Hepatocyte (in vitro differentiated cells): Measurements from ENCODE around the gene KCNIP2. TPM values are rescaled to one million over a fixed set of nuclear protein-coding genes. Genes with fewer than 3 reads are reported as not detected.
A peak's percentile ranks its signal among the peaks of the same experiment; 100 is the strongest.

Experiments
- DNase-seq: peaks from one replicate; pipeline ENCODE4 v3.0.0-alpha.2; 2016; ENCODE audit warnings: low spot score
- H2AFZ ChIP-seq: fragments of 200-600 bp; sonication (generic); 2 replicates; pipeline ENCODE4 v1.6.0; 2016; ENCODE audit warnings: antibody characterized with exemption, mild to moderate bottlenecking
- H3K27ac ChIP-seq: fragments of 200-600 bp; sonication (generic); 2 replicates; pipeline ENCODE4 v1.5.1; 2016; ENCODE audit warnings: mild to moderate bottlenecking
- H3K27me3 ChIP-seq: fragments of 200-600 bp; sonication (generic); 2 replicates; pipeline ENCODE4 v1.6.1; 2016
- H3K36me3 ChIP-seq: fragments of 200-600 bp; sonication (generic); replicated peaks from 2 replicates; pipeline ENCODE4 v1.5.1; 2016; ENCODE audit warnings: low read depth; ENCODE audit not compliant: insufficient read depth
- H3K4me1 ChIP-seq: fragments of 200-600 bp; sonication (generic); 2 replicates; pipeline ENCODE4 v1.5.1; 2016; ENCODE audit warnings: mild to moderate bottlenecking, moderate library complexity; ENCODE audit not compliant: insufficient read depth
- H3K4me2 ChIP-seq: fragments of 200-600 bp; sonication (generic); 2 replicates; pipeline ENCODE4 v1.6.0; 2016
- H3K4me3 ChIP-seq: fragments of 200-600 bp; sonication (generic); 2 replicates; pipeline ENCODE4 v1.5.1; 2016; ENCODE audit warnings: mild to moderate bottlenecking
- H3K79me2 ChIP-seq: fragments of 200-600 bp; sonication (generic); 2 replicates; pipeline ENCODE4 v1.6.0; 2017; ENCODE audit warnings: mild to moderate bottlenecking
- H3K9me2 ChIP-seq: fragments of 200-600 bp; sonication (generic); replicated peaks from 2 replicates; pipeline ENCODE4 v1.6.0; 2017; ENCODE audit warnings: mild to moderate bottlenecking; ENCODE audit not compliant: insufficient read depth
- H3K9me3 ChIP-seq: fragments of 200-600 bp; sonication (generic); 2 replicates; pipeline ENCODE4 v1.5.1; 2016; ENCODE audit warnings: low read depth, mild to moderate bottlenecking
- H4K20me1 ChIP-seq: fragments of 200-600 bp; sonication (generic); 2 replicates; pipeline ENCODE4 v1.6.0; 2016; ENCODE audit warnings: mild to moderate bottlenecking; ENCODE audit not compliant: insufficient read depth, poor library complexity, severe bottlenecking
- EZH2 ChIP-seq: fragments of 200-600 bp; sonication (generic); IDR thresholded peaks from 2 replicates; pipeline ENCODE4 v1.6.1; 2016; ENCODE audit warnings: antibody characterized with exemption, mild to moderate bottlenecking, borderline replicate concordance
- EZH2phosphoT487 ChIP-seq: fragments of 200-600 bp; sonication (generic); IDR thresholded peaks from one replicate; pipeline ENCODE4 v1.6.1; 2018; ENCODE audit warnings: antibody characterized with exemption, mild to moderate bottlenecking, low read depth, moderate library complexity; ENCODE audit not compliant: unreplicated experiment, severe bottlenecking
- WGBS: methylation state at CpG from one replicate; pipeline ENCODE4 v1.1.6; 2016; ENCODE audit warnings: low lambda C conversion rate; ENCODE audit errors: missing lambda C conversion rate; 5-methylcytosine and 5-hydroxymethylcytosine counted together
- polyA plus RNA-seq: library from polyadenylated mRNA; unstranded; fragments of >200 nt; fragmentation: Nextera tagmentation; extraction: Ambion mirVana; gene quantifications from 2 replicates; pipeline ENCODE4 v1.2.1, GENCODE V29; 2016
- total RNA-seq: library from RNA; depleted of rRNA; stranded (reverse); fragments of >200 nt; gene quantifications from 2 replicates; pipeline ENCODE4 v1.2.3, GENCODE V29; 2014
- TF ChIP-seq, protein P1 (sequence below): fragments of 200-600 bp; sonication (generic); IDR thresholded peaks from 2 replicates; pipeline ENCODE4 v1.5.1; 2016; ENCODE audit warnings: antibody characterized with exemption, mild to moderate bottlenecking; ENCODE audit not compliant: poor library complexity

KCNIP2 gene
- total and polyA plus RNA-seq, 2 experiments from 2014 or later = 0.87 to 1.0 TPM

- Histone ChIP-seq H3K4me2 (peak overlapping the region; percentile 90), H3K36me3 (no peaks in the 10 kb centered on the region)
- WGBS = 95% methylated on average over 1 of the region's 1 CpG
These were observed 4.6 kb downstream of the KCNIP2 start for GRCh38 chr10:101839002-101839401.

DNA sequence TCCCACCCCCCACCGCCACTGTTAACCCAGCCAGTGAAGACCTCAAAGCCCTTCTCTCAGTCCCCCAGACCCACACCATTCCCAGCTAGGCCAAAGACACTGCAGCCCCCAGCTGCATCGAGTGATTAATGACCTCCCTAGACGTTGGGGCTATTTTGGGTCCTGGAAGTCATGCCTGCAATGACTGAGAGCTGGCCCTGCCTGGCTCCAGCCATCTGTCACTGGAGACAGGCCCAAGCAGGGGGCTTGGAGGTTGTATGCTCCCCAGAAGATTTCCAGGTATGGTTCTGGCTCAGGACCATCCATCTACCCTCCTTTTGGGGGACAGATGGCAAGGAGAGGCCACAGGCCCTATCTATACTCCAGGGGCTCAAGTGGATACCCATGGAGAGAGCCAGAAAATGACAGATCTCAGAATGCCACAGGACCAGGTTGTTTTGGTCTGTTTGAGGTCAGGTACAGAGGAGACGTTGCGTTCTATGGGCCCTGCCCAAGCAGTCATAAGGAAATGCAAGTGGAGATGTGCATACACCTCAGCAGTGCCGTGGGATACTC is 5.1 kb downstream of the KCNIP2 start:
- Histone ChIP-seq H3K79me2 (no peaks in the 10 kb centered on the region), H3K9me3 (no peaks in the 10 kb centered on the region), H2AFZ (no peak overlapping the region), H3K4me3 (no peak overlapping the region), H4K20me1 (peaks cover 24% of the 10 kb centered on the region), H3K36me3 (no peaks in the 10 kb centered on the region), H3K9me2 (no peaks in the 10 kb centered on the region), H3K4me1 (peaks cover 18% of the 10 kb centered on the region), H3K27me3 (no peaks in the 10 kb centered on the region), H3K27ac (no peak overlapping the region), H3K4me2 (no peak overlapping the region)
- 84% methylated on average over 6 of the region's 6 CpGs for WGBS
- DNase-seq = no peak
- no peak for TF ChIP-seq EZH2phosphoT487
- TF ChIP-seq EZH2 = no peak
- TF ChIP-seq, protein P1, sequence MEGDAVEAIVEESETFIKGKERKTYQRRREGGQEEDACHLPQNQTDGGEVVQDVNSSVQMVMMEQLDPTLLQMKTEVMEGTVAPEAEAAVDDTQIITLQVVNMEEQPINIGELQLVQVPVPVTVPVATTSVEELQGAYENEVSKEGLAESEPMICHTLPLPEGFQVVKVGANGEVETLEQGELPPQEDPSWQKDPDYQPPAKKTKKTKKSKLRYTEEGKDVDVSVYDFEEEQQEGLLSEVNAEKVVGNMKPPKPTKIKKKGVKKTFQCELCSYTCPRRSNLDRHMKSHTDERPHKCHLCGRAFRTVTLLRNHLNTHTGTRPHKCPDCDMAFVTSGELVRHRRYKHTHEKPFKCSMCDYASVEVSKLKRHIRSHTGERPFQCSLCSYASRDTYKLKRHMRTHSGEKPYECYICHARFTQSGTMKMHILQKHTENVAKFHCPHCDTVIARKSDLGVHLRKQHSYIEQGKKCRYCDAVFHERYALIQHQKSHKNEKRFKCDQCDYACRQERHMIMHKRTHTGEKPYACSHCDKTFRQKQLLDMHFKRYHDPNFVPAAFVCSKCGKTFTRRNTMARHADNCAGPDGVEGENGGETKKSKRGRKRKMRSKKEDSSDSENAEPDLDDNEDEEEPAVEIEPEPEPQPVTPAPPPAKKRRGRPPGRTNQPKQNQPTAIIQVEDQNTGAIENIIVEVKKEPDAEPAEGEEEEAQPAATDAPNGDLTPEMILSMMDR = no peak

More at GRCh38 chr10:101839002-101839401, 4.6 kb downstream of the KCNIP2 start:
- Histone ChIP-seq H3K9me2 (no peaks in the 10 kb centered on the region), H3K27ac (no peak overlapping the region), H3K27me3 (peaks cover under 1% of the 10 kb centered on the region), H3K4me1 (peaks cover 18% of the 10 kb centered on the region), H4K20me1 (peaks cover 24% of the 10 kb centered on the region), H3K4me3 (no peak overlapping the region), H3K9me3 (no peaks in the 10 kb centered on the region), H3K79me2 (no peaks in the 10 kb centered on the region), H2AFZ (no peak overlapping the region)
- TF ChIP-seq EZH2phosphoT487 = no peak
- TF ChIP-seq, protein P1 = no peak
- TF ChIP-seq EZH2 = no peak
- DNase-seq = no peak

DNA sequence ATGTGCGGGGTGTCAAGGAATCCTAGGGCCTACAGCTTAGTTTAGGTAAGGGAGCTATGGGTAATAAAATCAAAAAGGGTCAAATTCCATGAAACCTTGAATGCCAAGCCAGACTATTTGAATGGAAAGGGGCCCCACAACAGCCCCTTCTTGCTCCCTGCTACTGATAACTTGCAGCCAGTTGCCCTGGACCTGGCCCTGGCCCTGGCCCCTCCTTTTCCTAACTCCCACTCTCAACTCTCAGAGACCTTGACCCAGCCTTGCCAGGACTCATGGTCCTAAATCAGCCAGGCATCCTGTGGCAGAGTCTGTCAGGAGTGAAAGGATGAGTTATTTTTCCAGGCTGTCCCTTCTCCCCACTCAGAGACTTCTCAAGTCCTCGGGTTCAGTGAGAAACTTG is 5.9 kb downstream of the KCNIP2 start:
- no peak overlapping the region for H3K4me3 ChIP-seq
- peaks cover 22% of the 10 kb centered on the region for H4K20me1 ChIP-seq
- no peaks in the 10 kb centered on the region for H3K36me3 ChIP-seq
- H3K9me3 ChIP-seq = no peaks in the 10 kb centered on the region
- no peak overlapping the region for H3K27ac ChIP-seq
- H3K27me3 ChIP-seq = no peaks in the 10 kb centered on the region
- 93% methylated on average over 2 of the region's 2 CpGs for WGBS
- no peak for DNase-seq
- no peak overlapping the region for H2AFZ ChIP-seq
- no peaks in the 10 kb centered on the region for H3K79me2 ChIP-seq
- H3K4me2 ChIP-seq = peak overlapping the region; percentile 9
- no peaks in the 10 kb centered on the region for H3K9me2 ChIP-seq
- peaks cover 18% of the 10 kb centered on the region for H3K4me1 ChIP-seq
- TF ChIP-seq, protein P1 = no peak
- no peak for TF ChIP-seq EZH2
- no peak for TF ChIP-seq EZH2phosphoT487

DNA sequence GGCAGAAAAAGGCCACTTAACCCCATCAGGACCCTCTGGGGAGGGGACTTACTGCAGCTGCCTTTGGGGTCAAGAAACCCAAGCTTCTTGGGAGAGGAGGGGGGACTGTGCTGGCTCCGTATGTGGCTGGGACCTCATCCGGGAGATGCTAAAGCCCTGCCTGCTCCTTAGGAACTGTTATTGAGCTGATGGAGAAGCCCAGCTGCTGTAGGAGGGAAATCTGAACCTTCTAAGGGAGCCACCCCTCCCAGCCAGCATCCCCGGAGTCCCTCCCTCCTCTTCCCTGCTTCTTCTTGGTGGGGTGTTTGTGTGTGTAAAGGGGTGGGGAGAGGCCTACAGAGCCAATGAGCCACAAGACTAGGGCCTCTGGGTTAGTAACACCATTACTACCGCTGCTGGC is 8.2 kb downstream of the KCNIP2 start:
- no peaks in the 10 kb centered on the region for H3K9me2 ChIP-seq
- WGBS = 92% methylated on average over 4 of the region's 4 CpGs
- no peaks in the 10 kb centered on the region for H3K9me3 ChIP-seq
- no peaks in the 10 kb centered on the region for H3K36me3 ChIP-seq
- H3K27me3 ChIP-seq = no peaks in the 10 kb centered on the region
- peaks cover 3% of the 10 kb centered on the region for H4K20me1 ChIP-seq
- no peak overlapping the region for H2AFZ ChIP-seq
- H3K79me2 ChIP-seq = no peaks in the 10 kb centered on the region
- no peak overlapping the region for H3K4me2 ChIP-seq
- H3K4me1 ChIP-seq = peaks cover 23% of the 10 kb centered on the region
- TF ChIP-seq, protein P1 = no peak
- TF ChIP-seq EZH2phosphoT487 = no peak
- no peak for TF ChIP-seq EZH2
- no peak overlapping the region for H3K27ac ChIP-seq
- no peak overlapping the region for H3K4me3 ChIP-seq
- DNase-seq = no peak
